HepG2 (cell line): Measurements from ENCODE around the gene RAB11FIP5. TPM values are rescaled to one million over a fixed set of nuclear protein-coding genes. Genes with fewer than 3 reads are reported as not detected.

Experiments
- ESRRA ChIP-seq: sonication (generic); formaldehyde crosslinking; IDR thresholded peaks from 2 replicates; pipeline ENCODE4 v1.5.1; 2020; ENCODE audit warnings: mild to moderate bottlenecking, low read depth, missing genetic modification reagents
- GABPA ChIP-seq, 2 experiments: IDR thresholded peaks; 2 replicates each; pipeline ENCODE4 v1.6.1; 2011 to 2016; ENCODE audit warnings: low read depth in 2 of 2, low read length in 1 of 2, missing biosample characterization in 1 of 2, missing genetic modification characterization in 1 of 2
- GMEB1 ChIP-seq: sonication (generic); formaldehyde crosslinking; IDR thresholded peaks from 2 replicates; pipeline ENCODE4 v1.5.1; 2020; ENCODE audit warnings: missing genetic modification reagents, mild to moderate bottlenecking, borderline replicate concordance
- IKZF4 ChIP-seq: sonication (generic); formaldehyde crosslinking; IDR thresholded peaks from 2 replicates; pipeline ENCODE4 v1.5.1; 2020; ENCODE audit warnings: borderline replicate concordance, mild to moderate bottlenecking, low read depth, missing genetic modification reagents; ENCODE audit errors: not compliant biosample characterization
- KDM2A ChIP-seq: sonication (generic); formaldehyde crosslinking; IDR thresholded peaks from 2 replicates; pipeline ENCODE4 v1.4.0; 2020; ENCODE audit warnings: low read depth, missing genetic modification reagents, borderline replicate concordance
- KMT2B ChIP-seq: IDR thresholded peaks from 2 replicates; pipeline ENCODE4 v1.6.1; 2016; ENCODE audit warnings: missing genetic modification reagents, missing compliant biosample characterization
- MAFG ChIP-seq: sonication (generic); formaldehyde crosslinking; IDR thresholded peaks from 2 replicates; pipeline ENCODE4 v1.5.1; 2020; ENCODE audit warnings: mild to moderate bottlenecking, missing genetic modification reagents
- PRDM10 ChIP-seq: sonication (generic); formaldehyde crosslinking; IDR thresholded peaks from 2 replicates; pipeline ENCODE4 v1.4.0; 2020; ENCODE audit warnings: low read depth, missing genetic modification reagents
- RBM22 ChIP-seq: fragments of 200-400 bp; formaldehyde crosslinking; optimal IDR thresholded peaks from 2 replicates; pipeline ENCODE3; 2017; ENCODE audit warnings: mild to moderate bottlenecking, low read length, moderate library complexity
- RFX3 ChIP-seq: IDR thresholded peaks from 2 replicates; pipeline ENCODE4 v1.6.1; 2016; ENCODE audit warnings: missing biosample characterization, missing genetic modification reagents
- SMAD3 ChIP-seq: sonication (generic); formaldehyde crosslinking; IDR thresholded peaks from 2 replicates; pipeline ENCODE4 v1.4.0; 2020; ENCODE audit warnings: missing genetic modification reagents
- SP5 ChIP-seq: IDR thresholded peaks from 2 replicates; pipeline ENCODE4 v1.6.1; 2016; ENCODE audit warnings: low read depth, borderline replicate concordance
- SRSF9 ChIP-seq: fragments of 200-400 bp; formaldehyde crosslinking; IDR thresholded peaks from 2 replicates; pipeline ENCODE4 v1.6.1; 2018; ENCODE audit warnings: borderline replicate concordance, mild to moderate bottlenecking, low read depth, low read length; ENCODE audit not compliant: insufficient read depth, poor library complexity, severe bottlenecking
- SSRP1 ChIP-seq: IDR thresholded peaks from 2 replicates; pipeline ENCODE4 v1.6.1; 2016; ENCODE audit warnings: control low read depth
- TEAD2 ChIP-seq: sonication (generic); formaldehyde crosslinking; IDR thresholded peaks from 2 replicates; pipeline ENCODE4 v1.9.0; 2021; ENCODE audit warnings: missing genetic modification reagents
- TOE1 ChIP-seq: sonication (generic); formaldehyde crosslinking; IDR thresholded peaks from 2 replicates; pipeline ENCODE4 v1.4.0; 2020; ENCODE audit warnings: mild to moderate bottlenecking, missing genetic modification reagents
- ZFP37 ChIP-seq: sonication (generic); formaldehyde crosslinking; IDR thresholded peaks from 2 replicates; pipeline ENCODE4 v1.4.0; 2020; ENCODE audit warnings: missing genetic modification reagents, borderline replicate concordance
- ZNF234 ChIP-seq: sonication (generic); formaldehyde crosslinking; conservative IDR thresholded peaks from 2 replicates; pipeline ENCODE4 v1.5.1; 2020; ENCODE audit warnings: mild to moderate bottlenecking, missing genetic modification reagents
- ZNF546 ChIP-seq: sonication (generic); formaldehyde crosslinking; conservative IDR thresholded peaks from 2 replicates; pipeline ENCODE4 v1.8.1; 2023; ENCODE audit warnings: mild to moderate bottlenecking, missing genetic modification reagents
- ZNF605 ChIP-seq: sonication (generic); formaldehyde crosslinking; IDR thresholded peaks from 2 replicates; pipeline ENCODE4 v1.8.0; 2022; ENCODE audit warnings: mild to moderate bottlenecking, missing genetic modification reagents
- ZNF839 ChIP-seq: sonication (generic); formaldehyde crosslinking; IDR thresholded peaks from 2 replicates; pipeline ENCODE4 v1.4.0; 2020; ENCODE audit warnings: missing genetic modification reagents, mild to moderate bottlenecking, borderline replicate concordance
- ZNF841 ChIP-seq: sonication (generic); formaldehyde crosslinking; IDR thresholded peaks from 2 replicates; pipeline ENCODE4 v1.8.1; 2023; ENCODE audit warnings: missing genetic modification reagents, borderline replicate concordance
- ZSCAN30 ChIP-seq: sonication (generic); formaldehyde crosslinking; IDR thresholded peaks from 2 replicates; pipeline ENCODE4 v1.5.0; 2020; ENCODE audit warnings: mild to moderate bottlenecking, missing genetic modification reagents
- polyA plus RNA-seq, 8 experiments: library from polyadenylated mRNA; depleted of rRNA in 3 of 8; stranded (reverse) in 7 of 8; unstranded in 1 of 8; fragments of >200 nt; fragmentation: Illumina TruSeq in 4 of 8; extraction: Trizol in 4 of 8; gene quantifications; 2 replicates each; pipeline versions ENCODE4 v1.2.1 to v1.2.3, GENCODE V29; 2011 to 2016; ENCODE audit warnings: low read depth in 4 of 8, missing spikeins in 1 of 8, mixed read lengths in 1 of 8; ENCODE audit not compliant: insufficient read depth in 1 of 8
- total RNA-seq, 5 experiments: library from RNA; depleted of rRNA; stranded (reverse); fragments of >200 nt; fragmentation: Illumina TruSeq; extraction: Trizol; gene quantifications; 2 replicates each; pipeline ENCODE4 v1.2.3, GENCODE V29; 2016; ENCODE audit warnings: low read depth in 1 of 5
- TF ChIP-seq, protein P1 (sequence below): IDR thresholded peaks from 2 replicates; pipeline ENCODE4 v1.6.1; 2016; ENCODE audit warnings: low read depth

Gene RAB11FIP5
- total and polyA plus RNA-seq, 2 of the 13 experiments (the other 11 are each of a cell fraction or from before 2014, with no cell fraction given): 9.4 to 22.9 TPM

DNA sequence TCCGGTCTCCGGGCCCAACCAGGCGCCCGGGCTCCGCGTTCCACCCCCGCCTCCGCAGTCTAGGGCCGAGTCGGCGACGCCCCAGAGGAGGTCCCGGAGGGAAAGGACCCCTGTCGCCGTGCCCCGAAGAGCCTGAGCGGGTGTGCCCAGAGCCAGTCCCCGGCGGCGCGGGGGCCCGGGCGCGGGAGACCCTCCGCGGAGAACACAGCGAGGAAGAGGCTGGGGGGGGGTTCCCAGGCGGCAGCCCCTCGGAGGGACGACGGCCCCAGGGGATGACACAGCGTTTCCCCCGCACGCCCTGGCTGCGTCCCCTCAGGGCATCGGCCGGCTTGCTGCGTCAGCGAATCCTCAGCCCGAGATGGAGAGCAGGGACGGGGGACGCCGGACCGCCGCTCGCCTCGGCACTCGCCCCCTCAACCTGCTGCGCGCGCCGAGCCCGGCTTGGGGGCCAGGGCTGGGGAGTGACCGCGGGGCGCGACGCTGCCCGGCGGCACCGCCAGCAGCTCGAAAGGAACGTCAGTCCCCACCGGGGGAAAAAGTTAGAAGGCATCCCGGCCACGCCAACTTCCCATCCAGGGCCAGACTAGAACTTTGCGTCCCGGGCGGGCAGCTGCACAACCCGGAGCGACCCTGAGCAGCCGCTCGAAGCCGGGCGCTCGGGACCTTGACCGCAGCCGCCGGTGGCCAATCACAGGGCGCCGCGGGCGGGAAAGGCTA lies 41.9 kb downstream of the RAB11FIP5 start (continued):
- TF ChIP-seq PRDM10 (CRISPR knock-in tag): no peak
- TF ChIP-seq GABPA (IDR thresholded peaks at IDR 0.05; ENCODE audit: low read depth, low read length): no peak
- TF ChIP-seq GABPA (CRISPR knock-in tag; IDR thresholded peaks at IDR 0.05; ENCODE audit: low read depth): no peak
- no peak for TF ChIP-seq GMEB1 (CRISPR knock-in tag)
- no peak for TF ChIP-seq TEAD2 (CRISPR knock-in tag)
- no peak for TF ChIP-seq ZNF841 (CRISPR knock-in tag)
- TF ChIP-seq SSRP1 (CRISPR knock-in tag): no peak
- TF ChIP-seq SMAD3 (CRISPR knock-in tag): no peak
- no peak for TF ChIP-seq TOE1 (CRISPR knock-in tag)
- TF ChIP-seq KDM2A (CRISPR knock-in tag): no peak
- peak; percentile 90 for TF ChIP-seq MAFG
- TF ChIP-seq ZNF546 (CRISPR knock-in tag): no peak
- TF ChIP-seq SP5: no peak
- peak; percentile 32 for TF ChIP-seq RBM22
- 0 out of 2 replicates have a peak, but pooled peaks have one; percentile 63 for TF ChIP-seq ZNF234 (CRISPR knock-in tag)
- TF ChIP-seq IKZF4 (CRISPR knock-in tag): peak; percentile 20
- no peak; the same call in 1 of the 2 replicates for TF ChIP-seq ESRRA (CRISPR knock-in tag)
- no peak; the same call in 1 of the 2 replicates for TF ChIP-seq ZSCAN30 (CRISPR knock-in tag)
- TF ChIP-seq ZNF839 (CRISPR knock-in tag): no peak; the same call in 1 of the 2 replicates
- TF ChIP-seq ZFP37: no peak; the same call in 1 of the 2 replicates
- TF ChIP-seq, protein P1, sequence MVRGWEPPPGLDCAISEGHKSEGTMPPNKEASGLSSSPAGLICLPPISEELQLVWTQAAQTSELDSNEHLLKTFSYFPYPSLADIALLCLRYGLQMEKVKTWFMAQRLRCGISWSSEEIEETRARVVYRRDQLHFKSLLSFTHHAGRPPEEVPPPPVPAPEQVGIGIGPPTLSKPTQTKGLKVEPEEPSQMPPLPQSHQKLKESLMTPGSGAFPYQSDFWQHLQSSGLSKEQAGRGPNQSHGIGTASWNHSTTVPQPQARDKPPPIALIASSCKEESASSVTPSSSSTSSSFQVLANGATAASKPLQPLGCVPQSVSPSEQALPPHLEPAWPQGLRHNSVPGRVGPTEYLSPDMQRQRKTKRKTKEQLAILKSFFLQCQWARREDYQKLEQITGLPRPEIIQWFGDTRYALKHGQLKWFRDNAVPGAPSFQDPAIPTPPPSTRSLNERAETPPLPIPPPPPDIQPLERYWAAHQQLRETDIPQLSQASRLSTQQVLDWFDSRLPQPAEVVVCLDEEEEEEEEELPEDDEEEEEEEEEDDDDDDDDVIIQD (CRISPR knock-in tag): no peak
- no peak for TF ChIP-seq RFX3 (CRISPR knock-in tag)
- TF ChIP-seq ZNF605 (CRISPR knock-in tag): no peak
- no peak for TF ChIP-seq SRSF9
- TF ChIP-seq KMT2B (CRISPR knock-in tag): no peak
